Measurements from ENCODE around the gene HOXB5. TPM values are rescaled to one million over a fixed set of nuclear protein-coding genes. Genes with fewer than 3 reads are reported as not detected.
A peak's percentile ranks its signal among the peaks of the same experiment; 100 is the strongest.

Gene HOXB5
- total RNA-seq, 1 donor from 2014 or later = not detected

DNA sequence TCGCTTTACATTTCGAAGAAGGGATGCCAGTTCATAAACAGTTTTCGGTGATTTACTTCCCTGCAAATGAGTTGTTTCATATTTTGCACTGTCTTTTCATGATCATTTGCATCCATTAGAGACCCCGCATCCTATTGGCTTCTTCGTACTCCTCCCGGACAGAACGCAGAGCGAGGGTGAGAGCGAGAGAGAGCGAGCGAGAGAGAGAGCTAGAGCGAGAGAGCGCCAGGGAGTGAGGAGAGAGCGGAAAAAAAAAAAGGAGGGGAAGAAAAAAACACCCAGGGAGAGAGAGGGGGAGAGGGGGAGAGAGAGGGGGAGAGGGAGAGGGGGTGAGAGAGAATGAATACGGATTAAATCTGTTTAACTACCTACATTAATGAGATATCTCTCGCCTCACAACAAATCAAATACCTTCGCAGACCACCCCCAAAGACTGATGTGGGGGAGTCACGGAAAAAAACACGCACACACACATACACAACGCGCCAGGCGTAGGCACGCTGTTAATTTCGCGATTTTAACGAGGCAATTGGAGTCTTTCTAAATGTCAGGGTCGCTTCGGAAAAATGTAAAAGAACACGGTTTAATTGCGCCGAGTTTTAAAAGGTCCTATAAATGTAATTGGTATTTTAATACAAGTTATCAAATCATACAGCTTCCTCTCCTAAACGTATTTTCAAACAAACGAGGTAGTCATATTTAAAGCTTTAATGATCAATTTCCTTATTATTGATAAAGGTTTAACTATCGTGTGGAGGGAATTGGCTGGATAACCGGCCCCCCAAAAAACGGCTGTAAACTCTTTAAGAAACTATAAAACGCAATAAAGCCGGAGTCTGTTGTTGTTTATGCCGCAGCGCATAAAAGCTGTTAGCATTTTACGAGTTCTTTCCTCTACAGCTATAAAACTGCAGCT is 21.7 kb upstream of the HOXB5 start, which contains the start of gene HOXB8:
Gene HOXB8 (minus strand): TSS at position 246 of the 916 bp plus-strand sequence. CDS start 588 bp downstream, outside the sequence.
- Mint-ChIP-seq H3K4me3 (ENCODE audit: unreplicated experiment) (no peak within 1 kb of the TSS), H3K27me3 (ENCODE audit: low read depth, unreplicated experiment) (peaks cover 84% of the 10 kb centered on the region), H3K27ac (ENCODE audit: unreplicated experiment) (peak within 1 kb of the TSS; percentile 53), H3K4me1 (ENCODE audit: low read depth, unreplicated experiment) (peaks cover 2% of the 10 kb centered on the region), H3K9me3 (ENCODE audit: unreplicated experiment) (peaks cover 22% of the 10 kb centered on the region), H3K36me3 (ENCODE audit: low read depth, unreplicated experiment) (no peaks in the 10 kb centered on the region)
- no peaks in the 10 kb centered on the region for H3K9me3 ChIP-seq (ENCODE audit: insufficient read depth, low read depth, low read length)
- H4K20me1 ChIP-seq (ENCODE audit: insufficient read depth, low read length) = peaks cover 29% of the 10 kb centered on the region
- no peaks in the 10 kb centered on the region for H3K36me3 ChIP-seq (ENCODE audit: insufficient read depth, low read length)
- no peak within 1 kb of the TSS for H3K4me3 ChIP-seq (ENCODE audit: insufficient read depth, low read depth, low read length)
- TF ChIP-seq EZH2 (IDR thresholded peaks at IDR 0.05; ENCODE audit: insufficient read depth, low read length) = peak; percentile 15
- TF ChIP-seq, protein P1, sequence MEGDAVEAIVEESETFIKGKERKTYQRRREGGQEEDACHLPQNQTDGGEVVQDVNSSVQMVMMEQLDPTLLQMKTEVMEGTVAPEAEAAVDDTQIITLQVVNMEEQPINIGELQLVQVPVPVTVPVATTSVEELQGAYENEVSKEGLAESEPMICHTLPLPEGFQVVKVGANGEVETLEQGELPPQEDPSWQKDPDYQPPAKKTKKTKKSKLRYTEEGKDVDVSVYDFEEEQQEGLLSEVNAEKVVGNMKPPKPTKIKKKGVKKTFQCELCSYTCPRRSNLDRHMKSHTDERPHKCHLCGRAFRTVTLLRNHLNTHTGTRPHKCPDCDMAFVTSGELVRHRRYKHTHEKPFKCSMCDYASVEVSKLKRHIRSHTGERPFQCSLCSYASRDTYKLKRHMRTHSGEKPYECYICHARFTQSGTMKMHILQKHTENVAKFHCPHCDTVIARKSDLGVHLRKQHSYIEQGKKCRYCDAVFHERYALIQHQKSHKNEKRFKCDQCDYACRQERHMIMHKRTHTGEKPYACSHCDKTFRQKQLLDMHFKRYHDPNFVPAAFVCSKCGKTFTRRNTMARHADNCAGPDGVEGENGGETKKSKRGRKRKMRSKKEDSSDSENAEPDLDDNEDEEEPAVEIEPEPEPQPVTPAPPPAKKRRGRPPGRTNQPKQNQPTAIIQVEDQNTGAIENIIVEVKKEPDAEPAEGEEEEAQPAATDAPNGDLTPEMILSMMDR (IDR thresholded peaks at IDR 0.05; ENCODE audit: insufficient read depth, low read depth, low read length) = no peak
- DNase-seq (ENCODE audit: low read depth) (no peak), FAIRE-seq (no peak)
- peaks cover 2% of the 10 kb centered on the region for H3K4me1 ChIP-seq (ENCODE audit: insufficient read depth, low read length)
- H3K79me2 ChIP-seq (ENCODE audit: insufficient read depth, low read length) = no peaks in the 10 kb centered on the region
- H3K27ac ChIP-seq (ENCODE audit: low read depth, low read length) = no peak within 1 kb of the TSS
- H3K9ac ChIP-seq (ENCODE audit: low read length) = no peak within 1 kb of the TSS
- peak within 1 kb of the TSS; percentile 30 for H3K4me2 ChIP-seq (ENCODE audit: low read length)
- H2AFZ ChIP-seq (ENCODE audit: low read depth, low read length) = no peak within 1 kb of the TSS
- peaks cover 87% of the 10 kb centered on the region for H3K27me3 ChIP-seq (ENCODE audit: insufficient read depth, low read length)

DNA sequence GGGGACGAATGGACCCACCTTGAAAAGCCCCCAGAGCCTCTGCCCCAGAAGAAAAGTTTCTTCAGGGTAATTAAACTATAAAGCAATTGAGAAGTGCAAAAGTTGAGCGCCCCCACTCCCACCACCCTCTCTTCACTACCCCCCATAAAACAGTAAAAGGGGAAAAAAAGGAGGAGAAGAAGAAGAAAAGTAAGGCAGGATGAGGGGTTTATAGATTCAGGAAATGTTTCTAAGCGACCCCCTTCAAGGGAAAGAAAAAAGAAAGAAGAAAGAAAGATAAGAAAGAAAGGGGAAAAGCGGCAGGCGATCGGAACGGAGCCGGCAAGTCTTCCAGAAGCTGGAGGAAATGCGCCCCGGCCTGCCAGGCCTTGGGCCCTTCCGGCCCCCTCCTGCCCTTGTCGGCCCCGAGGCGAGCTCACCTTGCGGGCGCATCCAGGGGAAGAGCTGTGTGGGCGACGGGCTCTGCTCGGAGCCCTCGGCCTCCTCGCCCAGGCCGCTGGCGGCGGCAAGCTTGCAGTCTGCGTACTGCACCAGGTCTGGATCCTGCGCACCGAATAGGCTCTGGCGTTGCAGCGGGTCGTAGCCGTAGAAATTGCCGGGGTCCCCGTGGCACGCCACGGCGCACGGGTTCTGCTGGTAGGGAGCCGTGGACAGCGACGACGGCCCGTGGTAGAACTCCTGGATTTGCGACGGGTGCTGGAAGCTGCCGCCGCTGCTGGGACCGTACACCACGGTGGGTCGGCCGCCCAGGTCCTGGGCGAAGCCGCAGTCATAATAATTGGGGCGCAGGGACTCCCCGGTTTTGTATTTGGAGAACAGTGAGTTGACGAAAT is 20.5 kb upstream of the HOXB5 start:
- Histone ChIP-seq H3K9me3 (ENCODE audit: insufficient read depth, low read depth, low read length) (no peaks in the 10 kb centered on the region), H3K79me2 (ENCODE audit: insufficient read depth, low read length) (no peaks in the 10 kb centered on the region), H3K36me3 (ENCODE audit: insufficient read depth, low read length) (no peaks in the 10 kb centered on the region), H3K4me2 (ENCODE audit: low read length) (peak overlapping the region; percentile 30), H3K4me3 (ENCODE audit: insufficient read depth, low read depth, low read length) (no peak overlapping the region), H3K9ac (ENCODE audit: low read length) (no peak overlapping the region), H3K27me3 (ENCODE audit: insufficient read depth, low read length) (peaks cover 86% of the 10 kb centered on the region), H4K20me1 (ENCODE audit: insufficient read depth, low read length) (peaks cover 29% of the 10 kb centered on the region), H3K27ac (ENCODE audit: low read depth, low read length) (no peak overlapping the region), H2AFZ (ENCODE audit: low read depth, low read length) (no peak overlapping the region), H3K4me1 (ENCODE audit: insufficient read depth, low read length) (peaks cover 4% of the 10 kb centered on the region)
- Mint-ChIP-seq H3K4me3 (ENCODE audit: unreplicated experiment) (no peak overlapping the region), H3K4me1 (ENCODE audit: low read depth, unreplicated experiment) (peaks cover 2% of the 10 kb centered on the region), H3K9me3 (ENCODE audit: unreplicated experiment) (peaks cover 23% of the 10 kb centered on the region), H3K36me3 (ENCODE audit: low read depth, unreplicated experiment) (no peaks in the 10 kb centered on the region), H3K27me3 (ENCODE audit: low read depth, unreplicated experiment) (peaks cover 81% of the 10 kb centered on the region), H3K27ac (ENCODE audit: unreplicated experiment) (peak overlapping the region; percentile 58)
- peak; percentile 100 for TF ChIP-seq EZH2 (IDR thresholded peaks at IDR 0.05; ENCODE audit: insufficient read depth, low read length)
- TF ChIP-seq, protein P1 (IDR thresholded peaks at IDR 0.05; ENCODE audit: insufficient read depth, low read depth, low read length) = no peak
- no peak for DNase-seq (ENCODE audit: low read depth)
- no peak for FAIRE-seq
